HEK293 (cell line): Measurements from ENCODE around the gene TLR4.

Experiments
- CTCF ChIA-PET: fragments of 350-600 bp; formaldehyde crosslinking; extraction: SDS; loops from one replicate; lab custom pipeline; 2021; ENCODE audit warnings: antibody characterized with exemption; lab: Yijun Ruan, JAX
- POLR2A ChIA-PET: fragments of 300-600 bp; formaldehyde crosslinking; extraction: SDS; loops from one replicate; lab custom pipeline; 2020; ENCODE audit warnings: antibody characterized with exemption, inconsistent platforms; lab: Yijun Ruan, JAX
- H3K27ac ChIP-seq: fragments of 200-500 bp; sonication (Bioruptor generic); 2 replicates; pipeline ENCODE4 v1.5.1; 2014; ENCODE audit warnings: low read depth, low read length, control low read depth, inconsistent platforms; ENCODE audit errors: extremely low read depth
- H3K36me3 ChIP-seq, 2 experiments: fragments of 200-500 bp in 1 of 2; sonication (Bioruptor generic) in 1 of 2; 1 replicate in 1 of 2; 2 replicates in 1 of 2; pipeline ENCODE4 v1.5.1; 2014 to 2017; ENCODE audit warnings: inconsistent platforms in 2 of 2, low read length in 2 of 2; ENCODE audit not compliant: control insufficient read depth in 2 of 2, insufficient read depth in 1 of 2
- H3K4me1 ChIP-seq: fragments of 200-500 bp; sonication (Bioruptor generic); 2 replicates; pipeline ENCODE4 v1.5.1; 2014; ENCODE audit warnings: mild to moderate bottlenecking, low read length, inconsistent platforms; ENCODE audit not compliant: control insufficient read depth, insufficient read depth
- H3K4me3 ChIP-seq: 2 replicates; pipeline ENCODE4 v1.5.1; 2011; ENCODE audit warnings: low read depth, mild to moderate bottlenecking, control low read depth, low read length, moderate library complexity
- H3K9me3 ChIP-seq: fragments of 200-500 bp; sonication (Bioruptor generic); 2 replicates; pipeline ENCODE4 v1.5.1; 2014; ENCODE audit warnings: low read depth, low read length, inconsistent platforms; ENCODE audit not compliant: control insufficient read depth, insufficient read depth
- KLF10 ChIP-seq: fragments of 450-650 bp; IDR thresholded peaks from 2 replicates; pipeline ENCODE4 v1.5.1; 2018; ENCODE audit warnings: missing biosample characterization, mild to moderate bottlenecking, missing genetic modification characterization
- KLF8 ChIP-seq: fragments of 450-650 bp; formaldehyde crosslinking; IDR thresholded peaks from 2 replicates; pipeline ENCODE4 v1.5.1; 2016; ENCODE audit warnings: missing biosample characterization, missing genetic modification characterization
- SCRT1 ChIP-seq: fragments of 450-650 bp; formaldehyde crosslinking; IDR thresholded peaks from 2 replicates; pipeline ENCODE4 v1.5.1; 2016; ENCODE audit warnings: missing biosample characterization, missing genetic modification characterization, borderline replicate concordance
- ZEB2 ChIP-seq: fragments of 450-650 bp; formaldehyde crosslinking; IDR thresholded peaks from 2 replicates; pipeline ENCODE4 v1.5.1; 2016; ENCODE audit warnings: missing biosample characterization, missing genetic modification characterization
- ZNF114 ChIP-seq: fragments of 450-650 bp; formaldehyde crosslinking; IDR thresholded peaks from 2 replicates; pipeline ENCODE4 v1.5.0; 2017; ENCODE audit warnings: missing biosample characterization, missing genetic modification characterization
- ZNF23 ChIP-seq: fragments of 450-650 bp; formaldehyde crosslinking; IDR thresholded peaks from 2 replicates; pipeline ENCODE4 v1.5.1; 2016; ENCODE audit warnings: missing biosample characterization, missing genetic modification characterization, borderline replicate concordance
- ZNF248 ChIP-seq: fragments of 450-650 bp; formaldehyde crosslinking; IDR thresholded peaks from 2 replicates; pipeline ENCODE4 v1.5.1; 2017; ENCODE audit warnings: missing biosample characterization, missing genetic modification characterization
- ZNF501 ChIP-seq: fragments of 450-650 bp; formaldehyde crosslinking; IDR thresholded peaks from 2 replicates; pipeline ENCODE4 v1.5.1; 2016; ENCODE audit warnings: missing biosample characterization, missing genetic modification characterization
- ZNF530 ChIP-seq: fragments of 450-650 bp; formaldehyde crosslinking; IDR thresholded peaks from 2 replicates; pipeline ENCODE4 v1.5.1; 2016; ENCODE audit warnings: low read depth, missing biosample characterization, missing genetic modification characterization
- ZNF621 ChIP-seq: fragments of 450-650 bp; formaldehyde crosslinking; IDR thresholded peaks from 2 replicates; pipeline ENCODE4 v1.5.1; 2017; ENCODE audit warnings: missing biosample characterization, missing genetic modification characterization
- ZNF623 ChIP-seq: fragments of 450-650 bp; formaldehyde crosslinking; IDR thresholded peaks from 2 replicates; pipeline ENCODE4 v1.5.1; 2016; ENCODE audit warnings: missing biosample characterization, missing genetic modification characterization
- ZNF747 ChIP-seq: fragments of 450-650 bp; formaldehyde crosslinking; IDR thresholded peaks from 2 replicates; pipeline ENCODE4 v1.5.1; 2016; ENCODE audit warnings: missing biosample characterization, missing genetic modification characterization
- TF ChIP-seq, protein P1 (sequence below): fragments of 450-650 bp; formaldehyde crosslinking; IDR thresholded peaks from 2 replicates; pipeline ENCODE4 v1.5.1; 2016; ENCODE audit warnings: missing biosample characterization, missing genetic modification characterization
- TF ChIP-seq, protein P2 (sequence below): fragments of 450-650 bp; formaldehyde crosslinking; IDR thresholded peaks from 2 replicates; pipeline ENCODE4 v1.5.1; 2016; ENCODE audit warnings: missing biosample characterization, missing genetic modification characterization
- TF ChIP-seq, protein P3 (sequence below): fragments of 450-650 bp; formaldehyde crosslinking; IDR thresholded peaks from 2 replicates; pipeline ENCODE4 v1.5.1; 2017; ENCODE audit warnings: missing biosample characterization, missing genetic modification characterization
- TF ChIP-seq, protein P4 (sequence below): fragments of 450-650 bp; formaldehyde crosslinking; IDR thresholded peaks from 2 replicates; pipeline ENCODE4 v1.5.1; 2017; ENCODE audit warnings: missing biosample characterization, missing genetic modification characterization
- TF ChIP-seq, protein P5 (sequence below): fragments of 450-650 bp; formaldehyde crosslinking; IDR thresholded peaks from 2 replicates; pipeline ENCODE4 v1.5.1; 2016; ENCODE audit warnings: missing biosample characterization, missing genetic modification characterization
- TF ChIP-seq, protein P6 (sequence below): fragments of 450-650 bp; formaldehyde crosslinking; IDR thresholded peaks from 2 replicates; pipeline ENCODE4 v1.5.1; 2016; ENCODE audit warnings: missing biosample characterization, missing genetic modification characterization

TLR4 gene

DNA sequence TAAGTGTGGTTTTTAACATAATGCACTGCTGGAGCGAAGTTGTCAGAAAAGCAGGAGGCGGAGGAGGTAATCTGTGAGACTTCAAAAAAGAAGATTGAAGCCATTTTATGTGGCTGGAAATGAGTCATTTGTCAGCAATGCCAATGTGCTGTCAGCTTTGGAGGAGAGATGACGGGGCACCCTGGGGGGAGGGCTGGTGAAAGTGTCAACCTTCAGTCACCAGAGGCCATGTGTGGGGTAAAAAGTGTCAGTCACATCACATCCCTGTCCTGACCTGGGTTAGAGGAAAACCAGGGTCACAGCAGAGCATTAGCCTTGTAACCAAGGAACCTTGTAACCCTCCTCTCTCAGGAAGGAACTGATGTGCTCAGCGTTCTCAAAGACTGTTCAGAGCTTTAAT lies 59.1 kb downstream of the TLR4 start:
- H3K36me3 ChIP-seq = no peaks in the 10 kb centered on the region
- no peaks in the 10 kb centered on the region for H3K9me3 ChIP-seq
- H3K27ac ChIP-seq = no peak overlapping the region
- POLR2A ChIA-PET = no interaction called here
- CTCF ChIA-PET = interaction anchor here (1.0 kb wide), 1 partner anchor 10 kb away, joined by 3 read pairs; no protein-coding TSS in a partner anchor
- TF ChIP-seq ZEB2 (tag by site-specific recombination) = no peak
- TF ChIP-seq SCRT1 (tag by site-specific recombination) = no peak
- TF ChIP-seq ZNF747 (tag by site-specific recombination) = no peak
- TF ChIP-seq, protein P1, sequence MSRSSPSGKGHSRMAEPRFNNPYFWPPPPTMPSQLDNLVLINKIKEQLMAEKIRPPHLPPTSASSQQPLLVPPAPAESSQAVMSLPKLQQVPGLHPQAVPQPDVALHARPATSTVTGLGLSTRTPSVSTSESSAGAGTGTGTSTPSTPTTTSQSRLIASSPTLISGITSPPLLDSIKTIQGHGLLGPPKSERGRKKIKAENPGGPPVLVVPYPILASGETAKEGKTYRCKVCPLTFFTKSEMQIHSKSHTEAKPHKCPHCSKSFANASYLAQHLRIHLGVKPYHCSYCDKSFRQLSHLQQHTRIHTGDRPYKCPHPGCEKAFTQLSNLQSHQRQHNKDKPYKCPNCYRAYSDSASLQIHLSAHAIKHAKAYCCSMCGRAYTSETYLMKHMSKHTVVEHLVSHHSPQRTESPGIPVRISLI (tag by site-specific recombination) = no peak
- no peak for TF ChIP-seq KLF10 (tag by site-specific recombination)
- no peak for TF ChIP-seq ZNF501 (tag by site-specific recombination)
- TF ChIP-seq ZNF623 (tag by site-specific recombination) = no peak
- no peak for TF ChIP-seq ZNF114 (tag by site-specific recombination)
- TF ChIP-seq, protein P2, sequence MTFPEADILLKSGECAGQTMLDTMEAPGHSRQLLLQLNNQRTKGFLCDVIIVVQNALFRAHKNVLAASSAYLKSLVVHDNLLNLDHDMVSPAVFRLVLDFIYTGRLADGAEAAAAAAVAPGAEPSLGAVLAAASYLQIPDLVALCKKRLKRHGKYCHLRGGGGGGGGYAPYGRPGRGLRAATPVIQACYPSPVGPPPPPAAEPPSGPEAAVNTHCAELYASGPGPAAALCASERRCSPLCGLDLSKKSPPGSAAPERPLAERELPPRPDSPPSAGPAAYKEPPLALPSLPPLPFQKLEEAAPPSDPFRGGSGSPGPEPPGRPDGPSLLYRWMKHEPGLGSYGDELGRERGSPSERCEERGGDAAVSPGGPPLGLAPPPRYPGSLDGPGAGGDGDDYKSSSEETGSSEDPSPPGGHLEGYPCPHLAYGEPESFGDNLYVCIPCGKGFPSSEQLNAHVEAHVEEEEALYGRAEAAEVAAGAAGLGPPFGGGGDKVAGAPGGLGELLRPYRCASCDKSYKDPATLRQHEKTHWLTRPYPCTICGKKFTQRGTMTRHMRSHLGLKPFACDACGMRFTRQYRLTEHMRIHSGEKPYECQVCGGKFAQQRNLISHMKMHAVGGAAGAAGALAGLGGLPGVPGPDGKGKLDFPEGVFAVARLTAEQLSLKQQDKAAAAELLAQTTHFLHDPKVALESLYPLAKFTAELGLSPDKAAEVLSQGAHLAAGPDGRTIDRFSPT = no peak
- no peak for TF ChIP-seq ZNF248 (tag by site-specific recombination)
- TF ChIP-seq, protein P3, sequence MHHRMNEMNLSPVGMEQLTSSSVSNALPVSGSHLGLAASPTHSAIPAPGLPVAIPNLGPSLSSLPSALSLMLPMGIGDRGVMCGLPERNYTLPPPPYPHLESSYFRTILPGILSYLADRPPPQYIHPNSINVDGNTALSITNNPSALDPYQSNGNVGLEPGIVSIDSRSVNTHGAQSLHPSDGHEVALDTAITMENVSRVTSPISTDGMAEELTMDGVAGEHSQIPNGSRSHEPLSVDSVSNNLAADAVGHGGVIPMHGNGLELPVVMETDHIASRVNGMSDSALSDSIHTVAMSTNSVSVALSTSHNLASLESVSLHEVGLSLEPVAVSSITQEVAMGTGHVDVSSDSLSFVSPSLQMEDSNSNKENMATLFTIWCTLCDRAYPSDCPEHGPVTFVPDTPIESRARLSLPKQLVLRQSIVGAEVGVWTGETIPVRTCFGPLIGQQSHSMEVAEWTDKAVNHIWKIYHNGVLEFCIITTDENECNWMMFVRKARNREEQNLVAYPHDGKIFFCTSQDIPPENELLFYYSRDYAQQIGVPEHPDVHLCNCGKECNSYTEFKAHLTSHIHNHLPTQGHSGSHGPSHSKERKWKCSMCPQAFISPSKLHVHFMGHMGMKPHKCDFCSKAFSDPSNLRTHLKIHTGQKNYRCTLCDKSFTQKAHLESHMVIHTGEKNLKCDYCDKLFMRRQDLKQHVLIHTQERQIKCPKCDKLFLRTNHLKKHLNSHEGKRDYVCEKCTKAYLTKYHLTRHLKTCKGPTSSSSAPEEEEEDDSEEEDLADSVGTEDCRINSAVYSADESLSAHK = no peak
- no peak for TF ChIP-seq ZNF23 (tag by site-specific recombination)
- TF ChIP-seq ZNF621 (tag by site-specific recombination) = no peak
- TF ChIP-seq KLF8 = no peak
- TF ChIP-seq, protein P4, sequence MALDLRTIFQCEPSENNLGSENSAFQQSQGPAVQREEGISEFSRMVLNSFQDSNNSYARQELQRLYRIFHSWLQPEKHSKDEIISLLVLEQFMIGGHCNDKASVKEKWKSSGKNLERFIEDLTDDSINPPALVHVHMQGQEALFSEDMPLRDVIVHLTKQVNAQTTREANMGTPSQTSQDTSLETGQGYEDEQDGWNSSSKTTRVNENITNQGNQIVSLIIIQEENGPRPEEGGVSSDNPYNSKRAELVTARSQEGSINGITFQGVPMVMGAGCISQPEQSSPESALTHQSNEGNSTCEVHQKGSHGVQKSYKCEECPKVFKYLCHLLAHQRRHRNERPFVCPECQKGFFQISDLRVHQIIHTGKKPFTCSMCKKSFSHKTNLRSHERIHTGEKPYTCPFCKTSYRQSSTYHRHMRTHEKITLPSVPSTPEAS = no peak
- TF ChIP-seq, protein P5, sequence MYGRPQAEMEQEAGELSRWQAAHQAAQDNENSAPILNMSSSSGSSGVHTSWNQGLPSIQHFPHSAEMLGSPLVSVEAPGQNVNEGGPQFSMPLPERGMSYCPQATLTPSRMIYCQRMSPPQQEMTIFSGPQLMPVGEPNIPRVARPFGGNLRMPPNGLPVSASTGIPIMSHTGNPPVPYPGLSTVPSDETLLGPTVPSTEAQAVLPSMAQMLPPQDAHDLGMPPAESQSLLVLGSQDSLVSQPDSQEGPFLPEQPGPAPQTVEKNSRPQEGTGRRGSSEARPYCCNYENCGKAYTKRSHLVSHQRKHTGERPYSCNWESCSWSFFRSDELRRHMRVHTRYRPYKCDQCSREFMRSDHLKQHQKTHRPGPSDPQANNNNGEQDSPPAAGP (tag by site-specific recombination) = no peak
- TF ChIP-seq, protein P6, sequence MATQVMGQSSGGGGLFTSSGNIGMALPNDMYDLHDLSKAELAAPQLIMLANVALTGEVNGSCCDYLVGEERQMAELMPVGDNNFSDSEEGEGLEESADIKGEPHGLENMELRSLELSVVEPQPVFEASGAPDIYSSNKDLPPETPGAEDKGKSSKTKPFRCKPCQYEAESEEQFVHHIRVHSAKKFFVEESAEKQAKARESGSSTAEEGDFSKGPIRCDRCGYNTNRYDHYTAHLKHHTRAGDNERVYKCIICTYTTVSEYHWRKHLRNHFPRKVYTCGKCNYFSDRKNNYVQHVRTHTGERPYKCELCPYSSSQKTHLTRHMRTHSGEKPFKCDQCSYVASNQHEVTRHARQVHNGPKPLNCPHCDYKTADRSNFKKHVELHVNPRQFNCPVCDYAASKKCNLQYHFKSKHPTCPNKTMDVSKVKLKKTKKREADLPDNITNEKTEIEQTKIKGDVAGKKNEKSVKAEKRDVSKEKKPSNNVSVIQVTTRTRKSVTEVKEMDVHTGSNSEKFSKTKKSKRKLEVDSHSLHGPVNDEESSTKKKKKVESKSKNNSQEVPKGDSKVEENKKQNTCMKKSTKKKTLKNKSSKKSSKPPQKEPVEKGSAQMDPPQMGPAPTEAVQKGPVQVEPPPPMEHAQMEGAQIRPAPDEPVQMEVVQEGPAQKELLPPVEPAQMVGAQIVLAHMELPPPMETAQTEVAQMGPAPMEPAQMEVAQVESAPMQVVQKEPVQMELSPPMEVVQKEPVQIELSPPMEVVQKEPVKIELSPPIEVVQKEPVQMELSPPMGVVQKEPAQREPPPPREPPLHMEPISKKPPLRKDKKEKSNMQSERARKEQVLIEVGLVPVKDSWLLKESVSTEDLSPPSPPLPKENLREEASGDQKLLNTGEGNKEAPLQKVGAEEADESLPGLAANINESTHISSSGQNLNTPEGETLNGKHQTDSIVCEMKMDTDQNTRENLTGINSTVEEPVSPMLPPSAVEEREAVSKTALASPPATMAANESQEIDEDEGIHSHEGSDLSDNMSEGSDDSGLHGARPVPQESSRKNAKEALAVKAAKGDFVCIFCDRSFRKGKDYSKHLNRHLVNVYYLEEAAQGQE (tag by site-specific recombination) = no peak
- TF ChIP-seq ZNF530 (tag by site-specific recombination) = no peak
- TF ChIP-seq, all 188 proteins: peak for 0
- H3K4me1 ChIP-seq = no peaks in the 10 kb centered on the region
- H3K4me3 ChIP-seq = no peak overlapping the region
